Ectodermal cell (in vitro differentiated cells): ENCODE data around the gene HMX2. TPM values are rescaled to one million over a fixed set of nuclear protein-coding genes. Genes with fewer than 3 reads are reported as not detected.
A peak's percentile ranks its signal among the peaks of the same experiment; 100 is the strongest.

Experiments used
- H3K27ac ChIP-seq: 2 replicates; pipeline ENCODE4 v1.7.0; 2013; ENCODE audit warnings: mild to moderate bottlenecking, low read depth, low read length; ENCODE audit not compliant: insufficient read depth, poor library complexity, severe bottlenecking
- H3K27me3 ChIP-seq: 2 replicates; pipeline ENCODE4 v1.7.0; 2013; ENCODE audit warnings: mild to moderate bottlenecking, low read length; ENCODE audit not compliant: insufficient read depth, control insufficient read depth, poor library complexity, severe bottlenecking
- H3K36me3 ChIP-seq: one replicate; pipeline ENCODE4 v1.7.0; 2013; ENCODE audit warnings: low read length; ENCODE audit not compliant: control insufficient read depth, insufficient read depth
- H3K4me1 ChIP-seq: one replicate; pipeline ENCODE4 v1.7.0; 2013; ENCODE audit warnings: low read length; ENCODE audit not compliant: control insufficient read depth, insufficient read depth
- H3K4me3 ChIP-seq: 2 replicates; pipeline ENCODE4 v1.7.0; 2013; ENCODE audit warnings: low read depth, low read length, control low read depth; ENCODE audit not compliant: insufficient read depth
- H3K9me3 ChIP-seq: 2 replicates; pipeline ENCODE4 v1.7.0; 2013; ENCODE audit warnings: mild to moderate bottlenecking, low read length, moderate library complexity; ENCODE audit not compliant: control insufficient read depth
- WGBS, 2 experiments: methylation state at CpG; one replicate each; pipeline ENCODE4 v1.1.7; 2013; ENCODE audit warnings: missing lambda C conversion rate in 2 of 2; 5-methylcytosine and 5-hydroxymethylcytosine counted together
- polyA plus RNA-seq, 4 experiments: library from polyadenylated mRNA; stranded (reverse); fragments of 50-300 nt; gene quantifications; one replicate each; pipeline ENCODE4 v1.2.3, GENCODE V29; 2013

Gene HMX2, protein sequence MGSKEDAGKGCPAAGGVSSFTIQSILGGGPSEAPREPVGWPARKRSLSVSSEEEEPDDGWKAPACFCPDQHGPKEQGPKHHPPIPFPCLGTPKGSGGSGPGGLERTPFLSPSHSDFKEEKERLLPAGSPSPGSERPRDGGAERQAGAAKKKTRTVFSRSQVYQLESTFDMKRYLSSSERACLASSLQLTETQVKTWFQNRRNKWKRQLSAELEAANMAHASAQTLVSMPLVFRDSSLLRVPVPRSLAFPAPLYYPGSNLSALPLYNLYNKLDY
- not detected for polyA plus RNA-seq (2013, experiment 1 of 4)
- 0.57 TPM for polyA plus RNA-seq (2013, experiment 2 of 4)
- 0.43 TPM for polyA plus RNA-seq (2013, experiment 3 of 4)
- polyA plus RNA-seq (2013, experiment 4 of 4): 0.36 TPM

DNA sequence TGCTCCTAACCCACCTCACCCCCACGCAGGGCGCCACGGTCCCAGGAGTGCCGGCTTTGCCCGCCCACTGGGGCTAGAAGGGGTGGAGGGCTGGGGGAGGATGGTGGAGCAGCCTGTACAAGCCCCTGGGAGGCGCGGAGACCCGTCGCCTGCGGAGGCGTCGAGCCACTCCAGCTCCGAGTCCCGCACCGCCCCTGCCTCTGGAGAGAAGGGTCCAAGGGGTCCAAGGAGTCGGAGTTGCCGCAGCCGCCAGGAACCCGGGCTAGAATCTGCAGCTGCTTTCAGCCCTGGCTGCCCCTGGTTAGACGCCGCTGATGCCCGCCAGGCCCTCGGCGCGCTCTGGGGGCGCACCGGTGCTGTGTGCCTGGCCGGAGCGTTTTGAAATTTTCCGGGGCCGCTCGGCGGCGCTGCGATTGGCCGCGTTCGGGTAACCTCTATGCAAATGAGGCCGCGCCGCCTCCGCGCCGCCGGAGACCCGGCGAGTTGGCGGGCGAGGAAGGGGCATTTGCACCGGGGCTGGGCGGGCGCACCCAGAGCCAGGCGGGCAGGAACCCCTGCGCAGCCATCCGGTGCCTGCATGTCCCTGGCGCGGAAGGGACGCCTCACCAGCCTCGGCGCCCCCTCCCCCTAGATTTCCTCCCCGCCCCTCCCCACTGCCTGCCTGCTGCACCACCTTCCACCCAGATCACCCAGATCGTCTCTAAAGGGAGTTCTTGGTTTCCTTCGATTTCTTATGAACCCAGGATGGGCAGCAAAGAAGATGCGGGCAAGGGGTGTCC is at the start of gene HMX2:
TSS of gene HMX2 (plus strand) at position 502 of the 779 bp plus-strand sequence. CDS start at position 745, 243 bp downstream.
- Histone ChIP-seq H3K27me3 (peaks cover 100% of the 10 kb centered on the region), H3K36me3 (no peaks in the 10 kb centered on the region), H3K9me3 (no peaks in the 10 kb centered on the region), H3K4me3 (peak within 1 kb of the TSS; percentile 17), H3K27ac (no peak within 1 kb of the TSS), H3K4me1 (peaks cover 19% of the 10 kb centered on the region)
- 1% methylated on average over 64 of the region's 64 CpGs for WGBS, 2 experiments

DNA sequence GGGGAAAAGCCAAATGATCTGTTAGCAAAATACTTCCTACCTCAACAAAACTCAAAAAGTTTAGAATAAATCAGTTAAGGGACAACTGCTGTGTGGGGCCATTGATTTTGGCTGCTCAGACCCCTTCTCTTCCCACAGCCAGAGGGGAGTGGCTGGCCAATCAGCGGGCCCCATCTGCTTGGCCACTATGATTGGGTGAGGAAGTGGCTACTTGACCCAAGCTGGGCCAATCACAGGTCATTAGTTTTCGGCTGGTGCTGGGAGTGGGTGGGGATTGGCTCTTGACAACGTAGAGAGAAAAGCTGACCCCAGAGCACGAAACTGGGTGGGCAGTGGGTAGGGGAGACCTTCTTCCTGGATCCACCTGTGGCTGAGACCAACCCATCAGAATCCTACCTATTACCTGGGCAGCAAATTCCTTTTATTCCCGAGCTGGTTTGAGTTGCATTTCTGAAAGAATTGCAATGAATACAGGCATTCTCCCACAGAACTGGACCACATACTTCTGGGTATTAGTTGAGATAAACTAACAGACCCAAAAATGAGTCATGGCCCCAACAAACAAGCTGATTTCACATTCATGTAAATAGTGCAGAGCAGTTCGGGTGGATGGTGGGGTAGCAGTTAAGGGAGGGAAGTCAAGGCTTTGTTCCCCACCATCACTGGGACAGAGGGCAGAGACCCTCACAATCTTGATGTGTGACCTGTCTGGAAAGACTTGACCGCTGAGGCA is 47.7 kb upstream of the HMX2 start:
- H3K27me3 ChIP-seq: no peaks in the 10 kb centered on the region
- H3K27ac ChIP-seq: no peak overlapping the region
- 92 to 93% methylated on average over 7 of the region's 7 CpGs for WGBS, 2 experiments
- no peaks in the 10 kb centered on the region for H3K36me3 ChIP-seq
- H3K4me1 ChIP-seq: no peaks in the 10 kb centered on the region
- no peaks in the 10 kb centered on the region for H3K9me3 ChIP-seq
- H3K4me3 ChIP-seq: no peak overlapping the region

DNA sequence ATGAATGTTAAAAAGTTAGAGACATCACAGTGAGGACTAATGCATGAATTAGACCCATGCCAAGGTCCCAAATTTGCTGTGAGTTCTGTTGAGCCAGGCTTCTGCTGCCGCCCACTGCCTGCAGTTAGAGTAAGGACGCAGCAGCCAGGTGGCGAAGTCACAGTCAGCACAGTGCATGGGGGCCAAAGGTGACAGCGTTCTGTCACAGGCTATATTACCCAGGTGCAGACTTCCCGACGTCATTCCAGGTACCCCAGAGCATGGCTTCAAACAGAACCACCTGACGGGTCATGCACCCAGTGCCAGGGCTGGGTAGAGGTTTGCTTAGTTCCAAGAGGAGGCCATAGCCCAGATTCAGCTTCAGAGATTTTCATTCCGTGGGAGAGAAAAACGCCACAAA is 46.1 kb upstream of the HMX2 start:
- Histone ChIP-seq H3K27me3 (no peaks in the 10 kb centered on the region), H3K4me3 (no peak overlapping the region), H3K36me3 (no peaks in the 10 kb centered on the region), H3K4me1 (no peaks in the 10 kb centered on the region), H3K27ac (no peak overlapping the region), H3K9me3 (no peaks in the 10 kb centered on the region)
- WGBS, 2 experiments: 81 to 84% methylated on average over 9 of the region's 9 CpGs

DNA sequence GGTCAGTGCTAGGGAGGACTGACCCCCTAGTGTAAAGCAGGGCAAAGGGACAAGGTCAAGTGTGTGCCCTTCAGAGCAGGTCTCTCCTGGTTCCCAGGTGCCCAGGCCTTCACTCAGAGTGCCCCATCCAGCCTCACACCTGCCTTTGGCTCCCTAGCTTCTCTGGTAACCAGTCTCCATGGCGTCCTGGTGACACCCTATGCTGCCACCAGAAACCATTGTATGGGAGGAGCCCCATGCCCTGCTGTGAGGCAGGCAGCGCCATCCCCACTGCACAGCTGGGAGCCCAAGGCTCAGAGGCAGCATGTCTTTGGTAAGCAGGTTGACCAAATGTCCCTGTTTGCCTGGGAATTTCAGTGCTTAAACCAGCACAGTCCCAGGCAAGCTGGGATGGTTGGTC is 45.3 kb upstream of the HMX2 start:
- Histone ChIP-seq H3K9me3 (no peaks in the 10 kb centered on the region), H3K27ac (no peak overlapping the region), H3K27me3 (no peaks in the 10 kb centered on the region), H3K4me1 (no peaks in the 10 kb centered on the region), H3K36me3 (no peaks in the 10 kb centered on the region), H3K4me3 (no peak overlapping the region)
- 56 to 59% methylated on average over 2 of the region's 2 CpGs for WGBS, 2 experiments

DNA sequence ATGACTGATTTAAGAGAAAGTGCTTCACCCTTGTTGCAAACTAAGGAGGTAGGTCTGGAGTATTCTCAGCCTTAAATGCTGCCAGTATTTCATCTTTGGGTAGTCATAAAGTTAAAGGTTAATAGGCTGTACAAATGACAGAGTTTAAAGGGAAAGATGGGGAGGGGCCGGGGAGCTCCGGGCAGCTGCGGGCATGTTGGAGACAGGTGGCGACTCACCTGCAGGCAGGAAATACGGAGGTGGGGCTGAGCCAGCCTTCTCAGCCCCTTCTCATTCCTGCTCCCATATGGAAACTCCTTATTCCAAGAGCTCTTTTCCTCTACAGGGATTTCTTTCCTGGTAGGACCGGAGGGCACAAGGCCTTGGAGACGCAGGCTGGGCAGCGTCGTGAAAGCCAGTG is 44.0 kb upstream of the HMX2 start:
- Histone ChIP-seq H3K27me3 (no peaks in the 10 kb centered on the region), H3K4me3 (no peak overlapping the region), H3K9me3 (no peaks in the 10 kb centered on the region), H3K27ac (no peak overlapping the region), H3K4me1 (no peaks in the 10 kb centered on the region), H3K36me3 (no peaks in the 10 kb centered on the region)
- 87 to 89% methylated on average over 9 of the region's 9 CpGs for WGBS, 2 experiments

GRCh38 chr10:123109466-123109865 is 38.5 kb upstream of the HMX2 start:
- 74 to 75% methylated on average over 7 of the region's 7 CpGs for WGBS, 2 experiments
- H3K36me3 ChIP-seq: no peaks in the 10 kb centered on the region
- no peak overlapping the region for H3K27ac ChIP-seq
- no peaks in the 10 kb centered on the region for H3K4me1 ChIP-seq
- no peaks in the 10 kb centered on the region for H3K27me3 ChIP-seq
- H3K4me3 ChIP-seq: no peak overlapping the region
- H3K9me3 ChIP-seq: no peaks in the 10 kb centered on the region

DNA sequence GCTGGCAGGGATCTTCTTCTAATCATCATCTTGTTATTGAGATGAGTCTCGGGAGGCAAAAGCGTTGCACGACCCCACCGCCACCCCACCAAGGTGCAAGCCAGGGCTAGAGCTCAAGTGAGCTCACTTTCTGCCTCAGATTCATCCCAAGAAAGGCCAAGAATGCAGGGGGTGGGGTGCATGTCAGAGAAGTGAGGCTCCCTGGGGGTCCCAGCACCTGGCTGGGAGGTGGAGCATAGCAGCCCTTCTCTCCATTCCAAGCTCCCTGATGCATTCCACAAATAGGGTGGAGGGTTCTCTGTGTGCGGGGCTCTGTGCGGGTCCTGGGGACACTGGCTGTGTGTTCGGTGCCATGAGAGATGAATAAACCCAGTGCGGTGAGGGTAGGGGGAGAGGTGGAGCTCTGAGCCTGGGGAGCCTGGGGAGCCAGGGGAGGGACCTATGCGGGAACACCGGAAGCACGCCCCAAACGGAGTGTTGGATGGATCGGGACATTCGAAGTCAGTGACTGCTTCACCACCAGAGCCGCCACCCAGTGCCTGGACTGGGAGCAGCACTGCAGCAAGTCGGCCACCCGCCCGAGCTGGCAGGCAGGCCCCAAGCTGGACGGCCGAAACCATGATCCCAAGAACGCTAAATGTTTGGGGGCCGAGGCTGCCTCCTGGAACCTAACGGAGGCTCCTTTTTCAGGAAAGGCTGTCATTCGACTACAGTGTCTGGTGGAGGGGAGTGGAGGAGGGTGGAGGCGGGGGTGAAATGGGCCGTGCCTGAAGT is 30.1 kb upstream of the HMX2 start:
- Histone ChIP-seq H3K27ac (no peak overlapping the region), H3K4me3 (no peak overlapping the region), H3K9me3 (no peaks in the 10 kb centered on the region), H3K27me3 (peaks cover 19% of the 10 kb centered on the region), H3K4me1 (peaks cover 14% of the 10 kb centered on the region), H3K36me3 (no peaks in the 10 kb centered on the region)
- WGBS, 2 experiments: 34 to 36% methylated on average over 26 of the region's 26 CpGs

GRCh38 chr10:123119081-123119480 is 28.9 kb upstream of the HMX2 start:
- peaks cover 14% of the 10 kb centered on the region for H3K4me1 ChIP-seq
- H3K9me3 ChIP-seq: no peaks in the 10 kb centered on the region
- no peak overlapping the region for H3K4me3 ChIP-seq
- no peaks in the 10 kb centered on the region for H3K36me3 ChIP-seq
- 85 to 88% methylated on average over 8 of the region's 8 CpGs for WGBS, 2 experiments
- H3K27me3 ChIP-seq: peaks cover 19% of the 10 kb centered on the region
- H3K27ac ChIP-seq: no peak overlapping the region

- H3K9me3 ChIP-seq: no peaks in the 10 kb centered on the region
- H3K27me3 ChIP-seq: peaks cover 36% of the 10 kb centered on the region
- H3K36me3 ChIP-seq: no peaks in the 10 kb centered on the region
- no peak overlapping the region for H3K27ac ChIP-seq
- H3K4me3 ChIP-seq: no peak overlapping the region
- no peaks in the 10 kb centered on the region for H3K4me1 ChIP-seq
- whole genome bisulfite sequencing, 2 experiments: 84 to 85% methylated on average over 5 of the region's 5 CpGs
Observed at GRCh38 chr10:123126246-123126645, 21.7 kb upstream of the HMX2 start.
